Activated CD8-positive, alpha-beta T cell treated with anti-CD3 and anti-CD28 coated beads, Interleukin-2, amount 10 ng/mL, durations not matched to agents 7 days and 5 days (primary cell): ENCODE data around the gene PNPLA7. TPM values are rescaled to one million over a fixed set of nuclear protein-coding genes. Genes with fewer than 3 reads are reported as not detected.
A peak's percentile ranks its signal among the peaks of the same experiment; 100 is the strongest.
"Not testable (repeated sequence)": the region's sequence is repeated elsewhere in the genome, so short reads cannot be mapped to it uniquely, and the experiment has no call there.

Experiments used
- ATAC-seq: fragments of 150-1000 bp; cut with Tn5 transposase; one replicate; pipeline ENCODE4 v1.10.0; 2021; ENCODE audit warnings: moderate library complexity
- CTCF ChIA-PET: fragments of 350-600 bp; sonication (Branson Sonifier 250); formaldehyde crosslinking; loops from one replicate; lab custom pipeline; 2021; ENCODE audit warnings: antibody characterized with exemption; lab: Charles Lee
- POLR2A ChIA-PET: fragments of 350-600 bp; sonication (Branson Sonifier 250); formaldehyde crosslinking; loops from one replicate; lab custom pipeline; 2021; ENCODE audit warnings: antibody characterized with exemption; lab: Charles Lee
- DNase-seq: peaks from one replicate; pipeline ENCODE4 v3.0.0-alpha.2; 2020
- H3K27ac Mint-ChIP-seq: one replicate; pipeline ENCODE4 v1.8.0; 2021; ENCODE audit warnings: mild to moderate bottlenecking, mixed read lengths
- H3K27me3 Mint-ChIP-seq: one replicate; pipeline ENCODE4 v1.8.0; 2021; ENCODE audit warnings: low read depth, mixed read lengths
- H3K36me3 Mint-ChIP-seq: one replicate; pipeline ENCODE4 v1.8.0; 2021; ENCODE audit warnings: low read depth, mixed read lengths
- H3K4me1 Mint-ChIP-seq: one replicate; pipeline ENCODE4 v1.8.0; 2021; ENCODE audit warnings: low read depth, mixed read lengths
- H3K4me3 Mint-ChIP-seq: one replicate; pipeline ENCODE4 v1.8.0; 2021; ENCODE audit warnings: mild to moderate bottlenecking, mixed read lengths
- H3K9me3 Mint-ChIP-seq: one replicate; pipeline ENCODE4 v1.8.0; 2022; ENCODE audit warnings: mixed read lengths; ENCODE audit not compliant: insufficient read depth
- total RNA-seq, 2 experiments: library from RNA; stranded (reverse); gene quantifications; one replicate each; pipeline ENCODE4 v1.2.3, GENCODE V29; 2021

Gene PNPLA7
- 1 to 10 TPM; 3.4 to 3.7 TPM for total RNA-seq

DNA sequence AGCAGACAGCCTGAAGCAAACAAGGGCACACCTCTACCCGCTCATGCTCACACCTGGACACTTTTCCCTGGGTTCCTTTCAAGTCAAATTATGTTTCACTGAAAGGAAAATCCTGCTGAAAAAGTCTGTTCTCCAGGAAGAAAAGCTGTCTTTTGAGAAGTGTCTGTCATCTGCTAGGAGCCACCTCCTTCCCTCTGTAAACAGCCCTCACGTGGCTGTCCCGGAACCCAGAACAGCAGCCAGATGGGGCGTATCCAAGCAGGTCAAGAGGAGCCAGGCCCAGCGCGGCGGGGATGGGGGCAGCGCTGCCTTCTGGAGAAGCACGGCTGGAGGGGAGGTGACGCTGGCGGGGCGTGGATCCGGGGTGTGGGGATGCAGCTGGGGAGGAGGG is at the start of gene PNPLA7:
Gene PNPLA7, minus strand, starts transcription at position 172 of the 391 bp plus-strand sequence. CDS start 205 bp downstream, outside the sequence.
- Mint-ChIP-seq H3K27ac (peak within 1 kb of the TSS; percentile 87), H3K4me1 (peaks cover 22% of the 10 kb centered on the region), H3K36me3 (peaks cover 19% of the 10 kb centered on the region), H3K9me3 (no peaks in the 10 kb centered on the region), H3K27me3 (no peaks in the 10 kb centered on the region), H3K4me3 (peak within 1 kb of the TSS; percentile 79)
- ATAC-seq (peak; percentile 23), DNase-seq (peak; percentile 72)
- POLR2A ChIA-PET: no interaction called here
- CTCF ChIA-PET: interaction anchor here (2.0 kb wide), 1 partner anchor 15 kb away, joined by 7 read pairs; no protein-coding TSS in a partner anchor

DNA sequence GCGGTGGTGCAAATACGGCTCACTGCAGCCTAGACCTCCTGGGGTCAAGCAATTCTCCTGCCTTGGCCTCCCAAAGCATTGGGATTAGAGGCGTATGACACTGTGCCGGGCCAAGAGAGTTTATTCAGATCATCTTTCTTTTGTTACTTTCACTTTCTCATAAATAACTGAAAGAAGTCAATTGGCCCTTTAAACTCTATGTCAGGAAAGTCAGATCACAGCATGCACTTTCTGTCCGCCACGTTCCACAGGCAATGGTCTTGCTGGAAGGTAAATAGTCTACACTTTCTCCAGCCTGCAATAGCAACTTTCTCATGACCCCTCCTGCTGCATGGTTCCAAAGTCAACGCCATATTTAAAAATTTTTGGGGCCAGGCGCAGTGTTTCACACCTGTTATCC is 48.7 kb upstream of the PNPLA7 start:
- H3K9me3 Mint-ChIP-seq: no peaks in the 10 kb centered on the region
- H3K27ac Mint-ChIP-seq: no peak overlapping the region
- H3K4me3 Mint-ChIP-seq: no peak overlapping the region
- H3K36me3 Mint-ChIP-seq: no peaks in the 10 kb centered on the region
- no peaks in the 10 kb centered on the region for H3K27me3 Mint-ChIP-seq
- no peak for DNase-seq
- ChIA-PET POLR2A (no interaction called here), CTCF (no interaction called here)
- no peak for ATAC-seq
- H3K4me1 Mint-ChIP-seq: peaks cover 21% of the 10 kb centered on the region

GRCh38 chr9:137596577-137596976 is 46.4 kb upstream of the PNPLA7 start:
- POLR2A ChIA-PET: interaction anchor here (1.5 kb wide), 1 partner anchor 9 kb away, joined by 4 read pairs; the partner anchor contains the start of gene ARRDC1
- not testable (repeated sequence) for H3K27ac Mint-ChIP-seq, H3K4me3 Mint-ChIP-seq, H3K4me1 Mint-ChIP-seq, DNase-seq, H3K27me3 Mint-ChIP-seq, ATAC-seq, H3K9me3 Mint-ChIP-seq, H3K36me3 Mint-ChIP-seq
- CTCF ChIA-PET: interaction anchor here (1.2 kb wide), 1 partner anchor 22 kb away, joined by 3 read pairs; the partner anchor contains the start of gene EHMT1

DNA sequence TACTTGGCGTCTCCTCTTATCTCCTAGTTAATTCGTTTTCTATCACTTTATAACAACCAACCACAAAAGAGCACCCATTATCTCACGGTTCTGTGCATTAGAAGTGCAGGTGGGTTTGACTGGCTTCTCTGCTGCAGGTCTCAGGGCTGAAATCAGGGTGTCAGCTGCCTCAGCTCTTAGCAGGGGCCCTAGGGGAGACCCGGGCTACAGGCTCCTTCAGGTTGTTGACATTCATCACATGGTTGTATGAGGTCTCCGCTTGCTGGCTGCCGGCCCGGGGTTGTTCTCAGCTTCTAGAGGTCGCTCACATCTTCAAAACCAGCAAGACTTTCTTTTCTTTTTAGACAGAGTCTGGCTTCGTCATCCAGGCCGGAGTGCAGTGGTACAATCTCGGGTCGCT is 43.0 kb upstream of the PNPLA7 start:
- DNase-seq (no peak), ATAC-seq (no peak)
- H3K27me3 Mint-ChIP-seq: no peaks in the 10 kb centered on the region
- POLR2A ChIA-PET: no interaction called here
- CTCF ChIA-PET: interaction anchor here (1.2 to 1.5 kb wide), 2 partner anchors 14 to 41 kb away, joined by 4 to 6 read pairs; partner anchors contain the start of genes DPH7 and MRPL41
- no peak overlapping the region for H3K27ac Mint-ChIP-seq
- no peaks in the 10 kb centered on the region for H3K9me3 Mint-ChIP-seq
- peaks cover 17% of the 10 kb centered on the region for H3K4me1 Mint-ChIP-seq
- peaks cover 2% of the 10 kb centered on the region for H3K36me3 Mint-ChIP-seq
- no peak overlapping the region for H3K4me3 Mint-ChIP-seq

DNA sequence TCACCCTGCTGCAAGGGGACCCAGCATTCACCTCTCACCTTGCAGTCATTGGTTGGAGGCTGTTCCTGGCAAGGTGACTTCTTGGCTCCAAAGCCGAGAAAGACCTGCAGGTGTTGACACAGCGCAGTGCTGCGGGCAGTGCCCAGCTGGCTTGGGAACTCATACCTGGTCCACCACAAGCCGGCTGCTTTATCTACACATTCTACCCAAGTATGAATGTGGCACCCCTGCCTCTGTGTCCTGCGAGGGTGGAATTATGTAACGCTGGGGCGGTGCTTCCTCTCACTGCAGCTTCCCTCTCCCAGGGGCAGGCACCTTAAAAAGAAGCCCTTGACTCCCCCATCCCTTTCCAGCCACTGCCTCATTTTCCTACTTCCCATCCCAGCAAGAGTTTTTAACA is 42.6 kb upstream of the PNPLA7 start:
- CTCF ChIA-PET: interaction anchor here (0.7 to 1.5 kb wide), 4 partner anchors 14 to 170 kb away, joined by 3 to 6 read pairs (median 4); partner anchors contain the start of genes DPH7, EXD3, MRPL41 and NOXA1
- Mint-ChIP-seq H3K27me3 (no peaks in the 10 kb centered on the region), H3K4me1 (peaks cover 20% of the 10 kb centered on the region), H3K27ac (no peak overlapping the region), H3K4me3 (no peak overlapping the region), H3K9me3 (no peaks in the 10 kb centered on the region), H3K36me3 (peaks cover 5% of the 10 kb centered on the region)
- DNase-seq (no peak), ATAC-seq (no peak)
- POLR2A ChIA-PET: interaction anchor here (0.6 kb wide), 1 partner anchor 39 kb away, joined by 3 read pairs; no protein-coding TSS in a partner anchor

GRCh38 chr9:137590469-137591383 is 40.5 kb upstream of the PNPLA7 start, which contains the start of gene ZMYND19:
TSS of gene ZMYND19 (minus strand) at chr9:137590512. CDS start at chr9:137590263, 249 bp downstream.
- POLR2A ChIA-PET: interaction anchor here (0.7 to 2.3 kb wide), 4 partner anchors 11 to 39 kb away, joined by 3 to 9 read pairs (median 4); partner anchors contain the start of genes DPH7 and MRPL41
- Mint-ChIP-seq H3K4me3 (peak within 1 kb of the TSS; percentile 97), H3K36me3 (peaks cover 12% of the 10 kb centered on the region), H3K27ac (peak within 1 kb of the TSS; percentile 94), H3K4me1 (peaks cover 22% of the 10 kb centered on the region), H3K9me3 (no peaks in the 10 kb centered on the region), H3K27me3 (no peaks in the 10 kb centered on the region)
- DNase-seq: peak; percentile 91
- peak; percentile 96 for ATAC-seq
- CTCF ChIA-PET: interaction anchor here (0.7 to 1.9 kb wide), 7 partner anchors 10 to 168 kb away, joined by 3 to 6 read pairs (median 3); partner anchors contain the start of genes EHMT1, EXD3 and NOXA1

DNA sequence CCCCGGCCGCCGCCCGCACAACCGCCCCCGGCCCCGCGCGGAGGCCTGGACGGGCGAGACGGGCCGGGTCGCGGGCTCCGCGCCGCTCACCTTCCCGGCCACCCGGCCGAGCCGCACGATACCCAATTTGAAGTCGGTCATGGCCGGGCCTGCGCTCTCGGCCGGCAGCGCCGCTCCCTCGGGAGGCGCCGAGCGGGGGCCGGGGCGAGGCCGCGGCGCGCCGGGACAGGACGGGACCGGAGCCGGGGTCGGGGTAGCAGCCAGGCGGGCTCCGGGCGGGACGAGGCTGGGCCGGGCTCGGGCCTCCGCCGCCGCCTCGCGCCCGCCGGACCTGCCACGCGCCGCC is 39.9 kb upstream of the PNPLA7 start:
- peaks cover 12% of the 10 kb centered on the region for H3K36me3 Mint-ChIP-seq
- ChIA-PET CTCF (interaction anchor here (0.7 to 1.9 kb wide), 7 partner anchors 9 to 167 kb away, joined by 3 to 6 read pairs (median 3); partner anchors contain the start of genes EHMT1, EXD3 and NOXA1), POLR2A (interaction anchor here (2.3 kb wide), 1 partner anchor 11 kb away, joined by 9 read pairs; the partner anchor contains the start of gene DPH7)
- DNase-seq: no peak
- H3K4me1 Mint-ChIP-seq: peaks cover 22% of the 10 kb centered on the region
- no peak overlapping the region for H3K4me3 Mint-ChIP-seq
- no peak for ATAC-seq
- H3K9me3 Mint-ChIP-seq: no peaks in the 10 kb centered on the region
- H3K27ac Mint-ChIP-seq: no peak overlapping the region
- H3K27me3 Mint-ChIP-seq: no peaks in the 10 kb centered on the region

- Mint-ChIP-seq H3K36me3 (peaks cover 12% of the 10 kb centered on the region), H3K27ac (peak overlapping the region; percentile 79), H3K9me3 (no peaks in the 10 kb centered on the region), H3K4me3 (peak overlapping the region; percentile 86), H3K27me3 (no peaks in the 10 kb centered on the region), H3K4me1 (peaks cover 22% of the 10 kb centered on the region)
- CTCF ChIA-PET: interaction anchor here (0.8 to 2.5 kb wide), 4 partner anchors 10 to 85 kb away, joined by 3 to 16 read pairs (median 6); partner anchors contain the start of gene DPH7
- peak; percentile 45 for DNase-seq
- POLR2A ChIA-PET: interaction anchor here (2.3 kb wide), 1 partner anchor 10 kb away, joined by 9 read pairs; the partner anchor contains the start of gene DPH7
- ATAC-seq: peak; percentile 17
Measured at GRCh38 chr9:137589441-137590122, 39.4 kb upstream of the PNPLA7 start.

DNA sequence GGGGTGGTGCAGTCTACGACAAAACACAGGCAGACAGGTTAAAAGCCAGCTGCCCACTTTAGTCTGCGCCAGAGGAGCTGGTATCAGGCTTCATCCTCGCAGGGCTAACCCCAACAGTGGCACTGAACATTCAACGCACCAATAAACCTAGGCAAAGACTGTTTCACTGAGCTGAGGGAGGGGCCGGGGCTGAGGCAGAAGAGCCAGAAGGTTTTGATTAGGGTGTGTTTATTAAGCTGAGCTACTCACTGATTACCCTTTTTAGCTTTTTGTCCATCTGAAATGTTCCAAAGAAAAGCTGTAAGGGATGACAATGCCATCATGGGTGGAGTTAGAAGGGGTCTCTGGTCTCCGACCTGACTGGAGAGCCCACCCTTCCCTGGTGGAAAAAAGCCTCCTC is 38.7 kb upstream of the PNPLA7 start:
- Mint-ChIP-seq H3K27me3 (no peaks in the 10 kb centered on the region), H3K36me3 (peaks cover 12% of the 10 kb centered on the region), H3K4me3 (peak overlapping the region; percentile 86), H3K4me1 (peaks cover 22% of the 10 kb centered on the region), H3K9me3 (no peaks in the 10 kb centered on the region), H3K27ac (no peak overlapping the region)
- ChIA-PET POLR2A (interaction anchor here (0.5 to 2.3 kb wide), 3 partner anchors 9 to 540 kb away, joined by 3 to 9 read pairs (median 3); partner anchors contain the start of gene DPH7), CTCF (interaction anchor here (0.8 to 2.5 kb wide), 3 partner anchors 10 to 86 kb away, joined by 3 to 16 read pairs (median 10); partner anchors contain the start of gene DPH7)
- ATAC-seq: no peak
- DNase-seq: no peak

DNA sequence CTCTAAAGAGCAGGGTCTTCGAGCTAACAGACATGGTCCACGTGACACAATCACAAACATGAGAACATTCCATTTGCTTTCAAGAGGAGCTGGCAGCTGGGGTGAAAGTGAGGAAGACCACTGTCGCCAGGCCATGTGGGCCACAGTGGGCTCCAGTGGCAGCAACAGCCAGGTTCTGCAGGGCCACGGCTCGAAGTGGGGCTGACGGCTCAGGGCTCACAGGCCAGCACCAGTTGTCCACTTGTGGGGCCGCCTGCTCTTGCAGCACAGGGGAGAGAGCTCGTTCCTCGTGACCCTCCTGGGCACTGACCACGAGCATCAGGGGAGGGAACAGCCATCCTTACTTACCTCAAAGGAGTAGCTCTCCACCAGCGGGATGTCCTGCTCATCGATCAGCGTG is 38.1 kb upstream of the PNPLA7 start:
- Mint-ChIP-seq H3K4me3 (peak overlapping the region; percentile 29), H3K27me3 (no peaks in the 10 kb centered on the region), H3K4me1 (peaks cover 22% of the 10 kb centered on the region), H3K9me3 (no peaks in the 10 kb centered on the region), H3K36me3 (peaks cover 13% of the 10 kb centered on the region), H3K27ac (no peak overlapping the region)
- ATAC-seq: no peak
- ChIA-PET POLR2A (interaction anchor here (0.5 to 2.3 kb wide), 2 partner anchors 9 to 541 kb away, joined by 3 to 9 read pairs; partner anchors contain the start of gene DPH7), CTCF (interaction anchor here (2.3 to 2.5 kb wide), 2 partner anchors 9 to 14 kb away, joined by 10 to 16 read pairs; partner anchors contain the start of gene DPH7)
- no peak for DNase-seq

GRCh38 chr9:137586854-137587253 is 36.7 kb upstream of the PNPLA7 start:
- no peak for ATAC-seq
- H3K27ac Mint-ChIP-seq: no peak overlapping the region
- ChIA-PET POLR2A (no interaction called here), CTCF (no interaction called here)
- no peaks in the 10 kb centered on the region for H3K9me3 Mint-ChIP-seq
- H3K4me1 Mint-ChIP-seq: peaks cover 22% of the 10 kb centered on the region
- DNase-seq: no peak
- H3K4me3 Mint-ChIP-seq: no peak overlapping the region
- peaks cover 20% of the 10 kb centered on the region for H3K36me3 Mint-ChIP-seq
- no peaks in the 10 kb centered on the region for H3K27me3 Mint-ChIP-seq
